Vagina (tissue), 2 donors: ENCODE measurements around the gene SPHK1.

ENCODE experiments used
- POLR2A ChIP-seq, 2 donors: fragments of 450-650 bp; IDR thresholded peaks; one replicate each; pipeline ENCODE4 v1.6.1; 2017; ENCODE audit warnings: antibody characterized with exemption in 2 of 2, mild to moderate bottlenecking in 2 of 2, moderate library complexity in 2 of 2
- POLR2AphosphoS5 ChIP-seq, 2 donors: sonication (generic); formaldehyde crosslinking; IDR thresholded peaks; one replicate each; pipeline ENCODE4 v1.9.0; 2017; ENCODE audit warnings: antibody characterized with exemption in 2 of 2, mild to moderate bottlenecking in 2 of 2, low read depth in 1 of 2; ENCODE audit not compliant: insufficient read depth in 1 of 2
- TF ChIP-seq, protein P1 (sequence below), 3 experiments: fragments of 450-650 bp in 2 of 3; fragments of 200-600 bp in 1 of 3; sonication (generic) in 1 of 3; IDR thresholded peaks; one replicate each; pipeline ENCODE4 v1.5.1; 2017 to 2019; ENCODE audit warnings: antibody characterized with exemption in 3 of 3, mild to moderate bottlenecking in 2 of 3, moderate library complexity in 2 of 3

DNA sequence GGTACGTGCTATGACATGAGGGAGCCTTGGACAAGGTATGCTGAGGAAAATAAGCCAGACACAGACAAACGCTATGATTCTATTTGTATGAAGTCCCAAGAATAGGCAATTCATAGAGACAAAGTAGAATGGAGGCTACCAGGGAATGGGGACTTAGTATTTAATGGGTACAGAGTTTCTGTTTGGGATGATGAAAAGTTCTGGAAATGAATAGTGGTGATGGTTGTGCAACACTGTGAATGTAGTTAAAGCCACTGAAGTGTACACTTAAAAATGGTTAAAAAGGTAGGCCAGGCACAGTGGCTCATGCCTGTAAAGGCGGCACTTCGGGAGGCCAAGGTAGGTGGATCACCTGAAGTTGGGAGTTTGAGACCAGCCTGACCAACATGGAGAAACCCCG lies 33.9 kb upstream of the SPHK1 start:
- TF ChIP-seq, protein P1, sequence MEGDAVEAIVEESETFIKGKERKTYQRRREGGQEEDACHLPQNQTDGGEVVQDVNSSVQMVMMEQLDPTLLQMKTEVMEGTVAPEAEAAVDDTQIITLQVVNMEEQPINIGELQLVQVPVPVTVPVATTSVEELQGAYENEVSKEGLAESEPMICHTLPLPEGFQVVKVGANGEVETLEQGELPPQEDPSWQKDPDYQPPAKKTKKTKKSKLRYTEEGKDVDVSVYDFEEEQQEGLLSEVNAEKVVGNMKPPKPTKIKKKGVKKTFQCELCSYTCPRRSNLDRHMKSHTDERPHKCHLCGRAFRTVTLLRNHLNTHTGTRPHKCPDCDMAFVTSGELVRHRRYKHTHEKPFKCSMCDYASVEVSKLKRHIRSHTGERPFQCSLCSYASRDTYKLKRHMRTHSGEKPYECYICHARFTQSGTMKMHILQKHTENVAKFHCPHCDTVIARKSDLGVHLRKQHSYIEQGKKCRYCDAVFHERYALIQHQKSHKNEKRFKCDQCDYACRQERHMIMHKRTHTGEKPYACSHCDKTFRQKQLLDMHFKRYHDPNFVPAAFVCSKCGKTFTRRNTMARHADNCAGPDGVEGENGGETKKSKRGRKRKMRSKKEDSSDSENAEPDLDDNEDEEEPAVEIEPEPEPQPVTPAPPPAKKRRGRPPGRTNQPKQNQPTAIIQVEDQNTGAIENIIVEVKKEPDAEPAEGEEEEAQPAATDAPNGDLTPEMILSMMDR (IDR thresholded peaks at IDR 0.05) = no peak
- no peak for TF ChIP-seq POLR2AphosphoS5 (IDR thresholded peaks at IDR 0.05; ENCODE audit: insufficient read depth in 1 of 2, low read depth in 1 of 2)
- no peak for TF ChIP-seq POLR2A (IDR thresholded peaks at IDR 0.05)
